Thyroid gland (tissue), 4 donors: Measurements from ENCODE around the gene CNPPD1. TPM values are rescaled to one million over a fixed set of nuclear protein-coding genes. Genes with fewer than 3 reads are reported as not detected.

Experiments used
- DNase-seq, 2 donors: peaks; one replicate each; pipeline ENCODE4 v3.0.0-alpha.2; 2019
- H3K27ac ChIP-seq, 3 donors: fragments of 200-600 bp; sonication (generic); 1 replicate in 2 of 3; 2 replicates in 1 of 3; pipeline ENCODE4 v1.5.1; 2016 to 2019; ENCODE audit warnings: mild to moderate bottlenecking in 1 of 3, moderate library complexity in 1 of 3
- H3K27me3 ChIP-seq: fragments of 200-600 bp; sonication (generic); one replicate; pipeline ENCODE4 v1.5.1; 2019
- H3K36me3 ChIP-seq, 2 donors: fragments of 200-600 bp; sonication (generic); one replicate each; pipeline ENCODE4 v1.5.1; 2016 to 2019
- H3K4me1 ChIP-seq, 2 donors: fragments of 200-600 bp; sonication (generic); one replicate each; pipeline ENCODE4 v1.5.1; 2017 to 2019
- H3K4me3 ChIP-seq, 3 donors: fragments of 200-600 bp; sonication (generic); replicated peaks in 1 of 3; 1 replicate in 2 of 3; 2 replicates in 1 of 3; pipeline ENCODE4 v1.5.1; 2016; ENCODE audit warnings: mild to moderate bottlenecking in 1 of 3
- H3K9me3 ChIP-seq: fragments of 200-600 bp; sonication (generic); one replicate; pipeline ENCODE4 v1.5.1; 2017
- POLR2A ChIP-seq, 2 donors: fragments of 450-650 bp; IDR thresholded peaks; one replicate each; pipeline ENCODE4 v1.6.1; 2017; ENCODE audit warnings: antibody characterized with exemption in 2 of 2, mild to moderate bottlenecking in 2 of 2, moderate library complexity in 1 of 2
- WGBS, 2 donors: methylation state at CpG; one replicate each; pipeline ENCODE4 v1.1.5; 2017; 5-methylcytosine and 5-hydroxymethylcytosine counted together
- intact Hi-C: fragments of 100-400 bp; cut with DNase I; formaldehyde crosslinking; loops from one replicate; pipeline ENCODE4 v1.15.1; 2023
- total RNA-seq, 4 donors: library from RNA; depleted of rRNA; stranded (reverse); fragments of >200 nt; gene quantifications; one replicate each; pipeline ENCODE4 v1.2.3, GENCODE V29; 2016
- TF ChIP-seq, protein P1 (sequence below), 6 experiments: fragments of 200-600 bp in 3 of 6; fragments of 450-650 bp in 3 of 6; sonication (generic) in 3 of 6; IDR thresholded peaks; one replicate each; pipeline ENCODE4 v1.5.1; 2016 to 2019; ENCODE audit warnings: antibody characterized with exemption in 6 of 6, mild to moderate bottlenecking in 2 of 6, inconsistent platforms in 1 of 6, moderate library complexity in 1 of 6

CNPPD1 gene
- total RNA-seq, 4 donors from 2014 or later, result 48.2 to 115 (median 65.0) TPM

DNA sequence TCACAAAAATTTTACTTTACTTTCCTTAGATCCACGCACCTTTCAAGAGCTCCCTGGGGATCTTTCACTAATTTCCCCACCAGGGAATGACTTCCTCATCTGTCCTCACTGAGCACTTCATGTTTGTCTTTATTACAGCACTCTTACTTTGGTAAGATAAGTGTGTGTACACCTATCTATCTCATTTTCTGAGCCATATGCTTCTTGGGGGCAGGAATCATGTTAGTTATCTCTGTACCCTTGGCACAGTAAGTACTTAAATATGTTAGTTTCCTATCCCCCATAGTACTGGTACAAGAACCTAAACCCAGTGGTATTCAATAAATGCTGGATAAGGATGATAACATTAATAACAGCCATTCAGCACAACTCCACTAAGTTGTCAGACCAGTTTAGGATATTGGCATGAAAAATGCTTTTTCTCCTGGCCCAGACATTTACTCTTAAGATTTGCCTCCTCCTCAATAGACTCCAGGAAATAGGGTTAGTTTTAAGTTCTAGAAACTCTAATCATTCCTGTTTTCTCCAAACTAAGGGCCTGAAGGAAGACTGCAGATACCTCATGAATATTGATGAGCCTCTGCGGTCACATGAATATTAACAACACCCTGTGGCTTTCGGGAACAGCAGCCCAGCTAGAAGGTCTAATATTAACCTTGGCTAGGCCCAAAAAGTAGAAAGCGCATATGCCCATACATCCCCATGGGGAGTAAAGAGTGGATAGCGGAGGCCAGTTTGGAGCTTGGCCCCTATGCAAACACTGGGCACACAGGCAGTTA lies 54.3 kb downstream of the CNPPD1 start:
- Histone ChIP-seq H3K4me1 (peaks cover 0 to 5% of the 10 kb centered on the region in 2 donors), H3K4me3 (no peak overlapping the region), H3K27ac (no peak overlapping the region), H3K27me3 (no peaks in the 10 kb centered on the region), H3K9me3 (no peaks in the 10 kb centered on the region), H3K36me3 (no peaks in the 10 kb centered on the region)
- no peak for TF ChIP-seq POLR2A (IDR thresholded peaks at IDR 0.05)
- TF ChIP-seq, protein P1, sequence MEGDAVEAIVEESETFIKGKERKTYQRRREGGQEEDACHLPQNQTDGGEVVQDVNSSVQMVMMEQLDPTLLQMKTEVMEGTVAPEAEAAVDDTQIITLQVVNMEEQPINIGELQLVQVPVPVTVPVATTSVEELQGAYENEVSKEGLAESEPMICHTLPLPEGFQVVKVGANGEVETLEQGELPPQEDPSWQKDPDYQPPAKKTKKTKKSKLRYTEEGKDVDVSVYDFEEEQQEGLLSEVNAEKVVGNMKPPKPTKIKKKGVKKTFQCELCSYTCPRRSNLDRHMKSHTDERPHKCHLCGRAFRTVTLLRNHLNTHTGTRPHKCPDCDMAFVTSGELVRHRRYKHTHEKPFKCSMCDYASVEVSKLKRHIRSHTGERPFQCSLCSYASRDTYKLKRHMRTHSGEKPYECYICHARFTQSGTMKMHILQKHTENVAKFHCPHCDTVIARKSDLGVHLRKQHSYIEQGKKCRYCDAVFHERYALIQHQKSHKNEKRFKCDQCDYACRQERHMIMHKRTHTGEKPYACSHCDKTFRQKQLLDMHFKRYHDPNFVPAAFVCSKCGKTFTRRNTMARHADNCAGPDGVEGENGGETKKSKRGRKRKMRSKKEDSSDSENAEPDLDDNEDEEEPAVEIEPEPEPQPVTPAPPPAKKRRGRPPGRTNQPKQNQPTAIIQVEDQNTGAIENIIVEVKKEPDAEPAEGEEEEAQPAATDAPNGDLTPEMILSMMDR (IDR thresholded peaks at IDR 0.05), result no peak
- intact Hi-C loops, result no loop called here
- 87 to 90% methylated on average over 5 of the region's 5 CpGs for WGBS, 2 donors
- no peak for DNase-seq

Other genes with a start within 250 kb of the CNPPD1 start
- under 1 TPM in 1 of 4 donors, not detected in 3; 0.39 TPM for gene CDK5R2, start 217.3 kb downstream of the CNPPD1 start, total RNA-seq
- not detected for gene FEV, start 191.7 kb downstream of the CNPPD1 start, total RNA-seq
- gene CRYBA2, start 183.5 kb downstream of the CNPPD1 start, total RNA-seq, result not detected
- gene CFAP65, start 135.4 kb downstream of the CNPPD1 start, total RNA-seq, result 1 to 10 TPM in 1 of 4 donors, under 1 TPM in 2, not detected in 1; under 0.01 to 1.3 (median 0.78) TPM
- gene IHH, start 116.0 kb downstream of the CNPPD1 start, total RNA-seq, result under 1 TPM in 1 of 4 donors, not detected in 3; 0.34 TPM
- 10 to 100 TPM in 3 of 4 donors, 1 to 10 TPM in 1; 8.6 to 13.8 (median 11.9) TPM for gene NHEJ1, start 16.1 kb downstream of the CNPPD1 start, total RNA-seq
- gene SLC23A3, start 6.9 kb downstream of the CNPPD1 start, total RNA-seq, result 1 to 10 TPM; 1.1 to 3.9 (median 3.4) TPM
- 100 to 1,000 TPM in 2 of 4 donors, 10 to 100 TPM in 2; 82.3 to 122 (median 100) TPM for gene RETREG2, start 1.4 kb upstream of the CNPPD1 start, total RNA-seq
- 100 to 1,000 TPM in 2 of 4 donors, 10 to 100 TPM in 2; 78.7 to 131 (median 92.0) TPM for gene ZFAND2B, start 29.9 kb upstream of the CNPPD1 start, total RNA-seq
- 10 to 100 TPM; 29.6 to 96.8 (median 63.6) TPM for gene ABCB6, start 42.0 kb upstream of the CNPPD1 start, total RNA-seq
- 10 to 100 TPM; 48.8 to 59.3 (median 54.6) TPM for gene ATG9A, start 52.7 kb upstream of the CNPPD1 start, total RNA-seq
- 10 to 100 TPM; 38.1 to 66.4 (median 45.5) TPM for gene ANKZF1, start 52.9 kb upstream of the CNPPD1 start, total RNA-seq
- gene GLB1L, start 68.5 kb upstream of the CNPPD1 start, total RNA-seq, result 10 to 100 TPM; 12.9 to 24.6 (median 14.9) TPM
- 10 to 100 TPM; 19.5 to 33.0 (median 24.9) TPM for gene STK16, start 68.6 kb upstream of the CNPPD1 start, total RNA-seq
- not detected for gene TUBA4B, start 76.3 kb upstream of the CNPPD1 start, total RNA-seq
- 10 to 100 TPM; 21.0 to 72.4 (median 34.8) TPM for gene TUBA4A, start 77.0 kb upstream of the CNPPD1 start, total RNA-seq
- gene DNAJB2, start 102.4 kb upstream of the CNPPD1 start, total RNA-seq, result 100 to 1,000 TPM in 3 of 4 donors, 10 to 100 TPM in 1; 79.0 to 127 (median 116) TPM
- 1 to 10 TPM in 3 of 4 donors, not detected in 1; 1.9 to 4.6 (median 4.4) TPM for gene PTPRN, start 132.5 kb upstream of the CNPPD1 start, total RNA-seq
- gene RESP18, start 155.8 kb upstream of the CNPPD1 start, total RNA-seq, result not detected
- 10 to 100 TPM; 35.9 to 49.5 (median 41.6) TPM for gene DNPEP, start 211.0 kb upstream of the CNPPD1 start, total RNA-seq
- 10 to 100 TPM; 26.7 to 54.4 (median 28.7) TPM for gene DES, start 241.5 kb upstream of the CNPPD1 start, total RNA-seq